ENCODE results near the gene RNF224. TPM values are rescaled to one million over a fixed set of nuclear protein-coding genes. Genes with fewer than 3 reads are reported as not detected.

Gene RNF224
- total and polyA plus RNA-seq, 2 of the 13 experiments (the other 11 are each of a cell fraction or from before 2014, with no cell fraction given), result 0.09 TPM; not detected in 1

GRCh38 chr9:137243626-137244485, 16.6 kb downstream of the RNF224 start (continued):
- TF ChIP-seq HINFP (CRISPR knock-in tag; IDR thresholded peaks at IDR 0.05; ENCODE audit: low read depth), result no peak
- no peak for TF ChIP-seq ZNF7 (CRISPR knock-in tag; IDR thresholded peaks at IDR 0.05)
- TF ChIP-seq CHD2 (IDR thresholded peaks at IDR 0.05; ENCODE audit: low read depth, low read length), result no peak; the same call in 1 of the 2 replicates
- TF ChIP-seq ZNF275 (CRISPR knock-in tag; IDR thresholded peaks at IDR 0.05; ENCODE audit: borderline replicate concordance), result no peak
- 0 out of 2 replicates have a peak, but pooled peaks have one; percentile 70 for TF ChIP-seq ZSCAN30 (CRISPR knock-in tag; IDR thresholded peaks at IDR 0.05)
- TF ChIP-seq AGO1 (IDR thresholded peaks at IDR 0.05; ENCODE audit: low read depth, low read length, poor library complexity, severe bottlenecking), result peak; percentile 96
- no peak for TF ChIP-seq FOXA1 (IDR thresholded peaks at IDR 0.05)
- no peak for TF ChIP-seq FOXA1 (CRISPR knock-in tag; IDR thresholded peaks at IDR 0.05)
- no peak for TF ChIP-seq RBM39 (IDR thresholded peaks at IDR 0.05; ENCODE audit: low read depth, low read length, poor library complexity, severe bottlenecking)
- TF ChIP-seq DDIT3 (CRISPR knock-in tag; IDR thresholded peaks at IDR 0.05), result no peak
- no peak for TF ChIP-seq SNAPC5 (CRISPR knock-in tag; IDR thresholded peaks at IDR 0.05; ENCODE audit: borderline replicate concordance)
- no peak for TF ChIP-seq HOXA9 (CRISPR knock-in tag; IDR thresholded peaks at IDR 0.05; ENCODE audit: borderline replicate concordance)
- 0 out of 2 replicates have a peak, but pooled peaks have one; percentile 49 for TF ChIP-seq SOX13 (IDR thresholded peaks at IDR 0.05)
- no peak for TF ChIP-seq SOX13 (CRISPR knock-in tag; conservative IDR thresholded peaks at IDR 0.05 in 1 of 2, IDR thresholded peaks at IDR 0.05 in 1 of 2)
- TF ChIP-seq DNMT1 (CRISPR knock-in tag; IDR thresholded peaks at IDR 0.05), result no peak
- no peak for TF ChIP-seq SIX1 (CRISPR knock-in tag; IDR thresholded peaks at IDR 0.05; ENCODE audit: borderline replicate concordance)
- no peak for TF ChIP-seq SP1 (IDR thresholded peaks at IDR 0.05)
- no peak for TF ChIP-seq SP1 (CRISPR knock-in tag; IDR thresholded peaks at IDR 0.05)
- TF ChIP-seq NR2C2 (CRISPR knock-in tag; IDR thresholded peaks at IDR 0.05; ENCODE audit: borderline replicate concordance), result no peak
- TF ChIP-seq MXI1 (IDR thresholded peaks at IDR 0.05; ENCODE audit: borderline replicate concordance, low read depth, low read length), result no peak
- TF ChIP-seq SRY (CRISPR knock-in tag; IDR thresholded peaks at IDR 0.05), result no peak
- TF ChIP-seq CREB3 (CRISPR knock-in tag; IDR thresholded peaks at IDR 0.05), result no peak
- TF ChIP-seq MAX (IDR thresholded peaks at IDR 0.05), result no peak
